ENCODE data around the gene NPAS2.

NPAS2 gene

GRCh38 chr2:100876231-100876860 lies 56.4 kb downstream of the NPAS2 start:
- H3K27ac ChIP-seq, result no peak overlapping the region
- TF ChIP-seq CTCF (conservative IDR thresholded peaks at IDR 0.05), result no peak
- no peak for TF ChIP-seq ZFX (IDR thresholded peaks at IDR 0.05)

- no peak for TF ChIP-seq CTCF (conservative IDR thresholded peaks at IDR 0.05)
- TF ChIP-seq ZFX (IDR thresholded peaks at IDR 0.05), result no peak
- no peak overlapping the region for H3K27ac ChIP-seq
Measured at GRCh38 chr2:100877555-100877954, 57.6 kb downstream of the NPAS2 start.

GRCh38 chr2:100878000-100878791 lies 58.3 kb downstream of the NPAS2 start:
- no peak for TF ChIP-seq ZFX (IDR thresholded peaks at IDR 0.05)
- no peak for TF ChIP-seq CTCF (conservative IDR thresholded peaks at IDR 0.05)
- no peak overlapping the region for H3K27ac ChIP-seq

- no peak for TF ChIP-seq ZFX (IDR thresholded peaks at IDR 0.05)
- no peak for TF ChIP-seq CTCF (conservative IDR thresholded peaks at IDR 0.05)
- no peak overlapping the region for H3K27ac ChIP-seq
Measured at GRCh38 chr2:100879296-100879695, 59.4 kb downstream of the NPAS2 start.

- TF ChIP-seq ZFX (IDR thresholded peaks at IDR 0.05) (no peak), CTCF (conservative IDR thresholded peaks at IDR 0.05) (no peak)
- H3K27ac ChIP-seq, result no peak overlapping the region
Measured at GRCh38 chr2:100880036-100880435, 60.1 kb downstream of the NPAS2 start.

- TF ChIP-seq CTCF (conservative IDR thresholded peaks at IDR 0.05) (no peak), ZFX (IDR thresholded peaks at IDR 0.05) (no peak)
- H3K27ac ChIP-seq, result no peak overlapping the region
Measured at GRCh38 chr2:100880730-100881129, 60.8 kb downstream of the NPAS2 start.

Data from C4-2B (cell line).